Tibial nerve (tissue), 3 donors: ENCODE measurements around the gene ZEB1.

ENCODE experiments used
- POLR2A ChIP-seq, 2 donors: fragments of 450-650 bp; IDR thresholded peaks; one replicate each; pipeline ENCODE4 v1.6.1; 2017; ENCODE audit warnings: antibody characterized with exemption in 2 of 2, mild to moderate bottlenecking in 2 of 2, moderate library complexity in 2 of 2
- TF ChIP-seq, protein P1 (sequence below), 5 experiments: fragments of 200-600 bp in 3 of 5; fragments of 450-650 bp in 2 of 5; sonication (generic) in 3 of 5; IDR thresholded peaks; one replicate each; pipeline ENCODE4 v1.5.1; 2016 to 2019; ENCODE audit warnings: antibody characterized with exemption in 5 of 5, mild to moderate bottlenecking in 3 of 5, moderate library complexity in 2 of 5

GRCh38 chr10:31475519-31475918 is 156.5 kb downstream of the ZEB1 start:
- TF ChIP-seq, protein P1, sequence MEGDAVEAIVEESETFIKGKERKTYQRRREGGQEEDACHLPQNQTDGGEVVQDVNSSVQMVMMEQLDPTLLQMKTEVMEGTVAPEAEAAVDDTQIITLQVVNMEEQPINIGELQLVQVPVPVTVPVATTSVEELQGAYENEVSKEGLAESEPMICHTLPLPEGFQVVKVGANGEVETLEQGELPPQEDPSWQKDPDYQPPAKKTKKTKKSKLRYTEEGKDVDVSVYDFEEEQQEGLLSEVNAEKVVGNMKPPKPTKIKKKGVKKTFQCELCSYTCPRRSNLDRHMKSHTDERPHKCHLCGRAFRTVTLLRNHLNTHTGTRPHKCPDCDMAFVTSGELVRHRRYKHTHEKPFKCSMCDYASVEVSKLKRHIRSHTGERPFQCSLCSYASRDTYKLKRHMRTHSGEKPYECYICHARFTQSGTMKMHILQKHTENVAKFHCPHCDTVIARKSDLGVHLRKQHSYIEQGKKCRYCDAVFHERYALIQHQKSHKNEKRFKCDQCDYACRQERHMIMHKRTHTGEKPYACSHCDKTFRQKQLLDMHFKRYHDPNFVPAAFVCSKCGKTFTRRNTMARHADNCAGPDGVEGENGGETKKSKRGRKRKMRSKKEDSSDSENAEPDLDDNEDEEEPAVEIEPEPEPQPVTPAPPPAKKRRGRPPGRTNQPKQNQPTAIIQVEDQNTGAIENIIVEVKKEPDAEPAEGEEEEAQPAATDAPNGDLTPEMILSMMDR (IDR thresholded peaks at IDR 0.05) = no peak
- TF ChIP-seq POLR2A (IDR thresholded peaks at IDR 0.05) = no peak
